Astrocyte of the cerebellum (primary cell): ENCODE results near the gene LIPH.

Experiments
- DNase-seq: peaks from one replicate; pipeline ENCODE4 v3.0.0-alpha.2; 2011; ENCODE audit warnings: low read depth
- H3K4me3 ChIP-seq: 2 replicates; pipeline ENCODE4 v1.5.1; 2011; ENCODE audit warnings: mild to moderate bottlenecking, low read depth, low read length, moderate library complexity
- CTCF ChIP-seq: IDR thresholded peaks from 2 replicates; pipeline ENCODE4 v1.5.1; 2012; ENCODE audit warnings: low read length, low read depth, moderate library complexity, mild to moderate bottlenecking; ENCODE audit errors: missing control alignments
- in situ Hi-C: cut with HindIII; loops from 2 replicates; pipeline ENCODE4 v1.10.0; 2017; ENCODE audit warnings: low sequenced_read_pairs

Gene LIPH

GRCh38 chr3:185521349-185522138 lies 30.8 kb downstream of the LIPH start:
- no peak for TF ChIP-seq CTCF
- in situ Hi-C loops: no loop called here
- no peak for DNase-seq
- no peak overlapping the region for H3K4me3 ChIP-seq

- TF ChIP-seq CTCF: no peak
- in situ Hi-C loops: no loop called here
- no peak for DNase-seq
- no peak overlapping the region for H3K4me3 ChIP-seq
Observed at GRCh38 chr3:185519021-185519420, 33.4 kb downstream of the LIPH start.

- no peak for TF ChIP-seq CTCF
- DNase-seq: no peak
- H3K4me3 ChIP-seq: no peak overlapping the region
- in situ Hi-C loops: no loop called here
Observed at GRCh38 chr3:185517387-185518130, 34.8 kb downstream of the LIPH start.

GRCh38 chr3:185511711-185512110 lies 40.7 kb downstream of the LIPH start:
- H3K4me3 ChIP-seq: no peak overlapping the region
- in situ Hi-C loops: no loop called here
- DNase-seq: no peak
- TF ChIP-seq CTCF: no peak

GRCh38 chr3:185508335-185508991 lies 43.9 kb downstream of the LIPH start:
- TF ChIP-seq CTCF: no peak
- in situ Hi-C loops: no loop called here
- no peak overlapping the region for H3K4me3 ChIP-seq
- DNase-seq: no peak

GRCh38 chr3:185507883-185508282 lies 44.5 kb downstream of the LIPH start:
- TF ChIP-seq CTCF: no peak
- in situ Hi-C loops: no loop called here
- DNase-seq: no peak
- no peak overlapping the region for H3K4me3 ChIP-seq
